ENCODE data around the gene LGALS7. TPM values are rescaled to one million over a fixed set of nuclear protein-coding genes. Genes with fewer than 3 reads are reported as not detected.

Gene LGALS7
- total RNA-seq, 1 experiment from 2014 or later: not detected

DNA sequence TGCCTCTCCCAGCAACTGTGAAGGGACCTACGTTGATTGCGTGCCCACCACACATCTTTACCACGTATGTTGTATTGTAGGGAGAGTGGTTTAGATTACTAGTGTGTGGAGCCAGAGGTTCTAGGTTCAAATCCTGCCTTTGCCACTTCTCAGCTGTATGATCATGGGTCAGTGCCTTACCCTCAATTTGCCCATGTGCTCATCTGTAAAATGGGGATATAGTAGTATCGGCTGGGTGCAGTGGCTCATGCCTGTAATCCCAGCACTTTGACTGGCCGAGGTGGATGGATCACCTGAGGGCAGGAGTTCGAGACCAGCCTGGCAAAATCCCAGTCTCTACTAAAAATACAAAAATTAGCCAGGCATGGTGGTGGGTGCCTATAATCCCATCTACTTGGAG is 40.0 kb upstream of the LGALS7 start:
- Histone ChIP-seq H3K4me3 (ENCODE audit: low read depth in 2 of 2, low read length in 2 of 2) (no peak overlapping the region), H3K36me3 (ENCODE audit: control insufficient read depth, insufficient read depth, low read length) (peaks cover 8% of the 10 kb centered on the region; the same call in 1 of the 2 replicates), H3K9me3 (ENCODE audit: control insufficient read depth, insufficient read depth, low read depth, low read length) (no peaks in the 10 kb centered on the region), H3K27me3 (ENCODE audit: control insufficient read depth, insufficient read depth, low read length) (no peaks in the 10 kb centered on the region), H3K27ac (ENCODE audit: low read length) (no peak overlapping the region), H3K4me1 (ENCODE audit: control insufficient read depth, insufficient read depth, low read length) (peaks cover 4% of the 10 kb centered on the region; the same call in 1 of the 2 replicates)
- BruUV-seq (replicated peaks): no TSS peak
- ATAC-seq (peak; percentile 1; the same call in 1 of the 2 replicates), DNase-seq (ENCODE audit: low read depth, low spot score) (no peak)
- POLR2A ChIA-PET: interaction anchor here (1.4 kb wide), 1 partner anchor 17 kb away, joined by 3 read pairs; no protein-coding TSS in a partner anchor
- TF ChIP-seq, protein P1, sequence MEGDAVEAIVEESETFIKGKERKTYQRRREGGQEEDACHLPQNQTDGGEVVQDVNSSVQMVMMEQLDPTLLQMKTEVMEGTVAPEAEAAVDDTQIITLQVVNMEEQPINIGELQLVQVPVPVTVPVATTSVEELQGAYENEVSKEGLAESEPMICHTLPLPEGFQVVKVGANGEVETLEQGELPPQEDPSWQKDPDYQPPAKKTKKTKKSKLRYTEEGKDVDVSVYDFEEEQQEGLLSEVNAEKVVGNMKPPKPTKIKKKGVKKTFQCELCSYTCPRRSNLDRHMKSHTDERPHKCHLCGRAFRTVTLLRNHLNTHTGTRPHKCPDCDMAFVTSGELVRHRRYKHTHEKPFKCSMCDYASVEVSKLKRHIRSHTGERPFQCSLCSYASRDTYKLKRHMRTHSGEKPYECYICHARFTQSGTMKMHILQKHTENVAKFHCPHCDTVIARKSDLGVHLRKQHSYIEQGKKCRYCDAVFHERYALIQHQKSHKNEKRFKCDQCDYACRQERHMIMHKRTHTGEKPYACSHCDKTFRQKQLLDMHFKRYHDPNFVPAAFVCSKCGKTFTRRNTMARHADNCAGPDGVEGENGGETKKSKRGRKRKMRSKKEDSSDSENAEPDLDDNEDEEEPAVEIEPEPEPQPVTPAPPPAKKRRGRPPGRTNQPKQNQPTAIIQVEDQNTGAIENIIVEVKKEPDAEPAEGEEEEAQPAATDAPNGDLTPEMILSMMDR (IDR thresholded peaks at IDR 0.05): no peak
- no peak for TF ChIP-seq POLR2AphosphoS5 (IDR thresholded peaks at IDR 0.05; ENCODE audit: low read depth, low read length)
- TF ChIP-seq TCF7L2 (IDR thresholded peaks at IDR 0.05; ENCODE audit: low read depth, low read length): no peak
- TF ChIP-seq, protein P2, sequence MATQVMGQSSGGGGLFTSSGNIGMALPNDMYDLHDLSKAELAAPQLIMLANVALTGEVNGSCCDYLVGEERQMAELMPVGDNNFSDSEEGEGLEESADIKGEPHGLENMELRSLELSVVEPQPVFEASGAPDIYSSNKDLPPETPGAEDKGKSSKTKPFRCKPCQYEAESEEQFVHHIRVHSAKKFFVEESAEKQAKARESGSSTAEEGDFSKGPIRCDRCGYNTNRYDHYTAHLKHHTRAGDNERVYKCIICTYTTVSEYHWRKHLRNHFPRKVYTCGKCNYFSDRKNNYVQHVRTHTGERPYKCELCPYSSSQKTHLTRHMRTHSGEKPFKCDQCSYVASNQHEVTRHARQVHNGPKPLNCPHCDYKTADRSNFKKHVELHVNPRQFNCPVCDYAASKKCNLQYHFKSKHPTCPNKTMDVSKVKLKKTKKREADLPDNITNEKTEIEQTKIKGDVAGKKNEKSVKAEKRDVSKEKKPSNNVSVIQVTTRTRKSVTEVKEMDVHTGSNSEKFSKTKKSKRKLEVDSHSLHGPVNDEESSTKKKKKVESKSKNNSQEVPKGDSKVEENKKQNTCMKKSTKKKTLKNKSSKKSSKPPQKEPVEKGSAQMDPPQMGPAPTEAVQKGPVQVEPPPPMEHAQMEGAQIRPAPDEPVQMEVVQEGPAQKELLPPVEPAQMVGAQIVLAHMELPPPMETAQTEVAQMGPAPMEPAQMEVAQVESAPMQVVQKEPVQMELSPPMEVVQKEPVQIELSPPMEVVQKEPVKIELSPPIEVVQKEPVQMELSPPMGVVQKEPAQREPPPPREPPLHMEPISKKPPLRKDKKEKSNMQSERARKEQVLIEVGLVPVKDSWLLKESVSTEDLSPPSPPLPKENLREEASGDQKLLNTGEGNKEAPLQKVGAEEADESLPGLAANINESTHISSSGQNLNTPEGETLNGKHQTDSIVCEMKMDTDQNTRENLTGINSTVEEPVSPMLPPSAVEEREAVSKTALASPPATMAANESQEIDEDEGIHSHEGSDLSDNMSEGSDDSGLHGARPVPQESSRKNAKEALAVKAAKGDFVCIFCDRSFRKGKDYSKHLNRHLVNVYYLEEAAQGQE (IDR thresholded peaks at IDR 0.05; ENCODE audit: insufficient read depth in 1 of 2, low read depth in 2 of 2, low read length in 1 of 2): no peak
- no peak for TF ChIP-seq SIN3A (IDR thresholded peaks at IDR 0.05; ENCODE audit: borderline replicate concordance, insufficient read depth, low read depth, low read length)
- intact Hi-C loops (cut with micrococcal nuclease; ENCODE audit: unreplicated experiment) (no loop called here), in situ Hi-C loops (cut with HindIII; ENCODE audit: low pct_unique_long_range_greater_than_20kb, low sequenced_read_pairs) (no loop called here)
- CTCF ChIA-PET: interaction anchor here (0.7 kb wide), 1 partner anchor 11 kb away, joined by 4 read pairs; no protein-coding TSS in a partner anchor

DNA sequence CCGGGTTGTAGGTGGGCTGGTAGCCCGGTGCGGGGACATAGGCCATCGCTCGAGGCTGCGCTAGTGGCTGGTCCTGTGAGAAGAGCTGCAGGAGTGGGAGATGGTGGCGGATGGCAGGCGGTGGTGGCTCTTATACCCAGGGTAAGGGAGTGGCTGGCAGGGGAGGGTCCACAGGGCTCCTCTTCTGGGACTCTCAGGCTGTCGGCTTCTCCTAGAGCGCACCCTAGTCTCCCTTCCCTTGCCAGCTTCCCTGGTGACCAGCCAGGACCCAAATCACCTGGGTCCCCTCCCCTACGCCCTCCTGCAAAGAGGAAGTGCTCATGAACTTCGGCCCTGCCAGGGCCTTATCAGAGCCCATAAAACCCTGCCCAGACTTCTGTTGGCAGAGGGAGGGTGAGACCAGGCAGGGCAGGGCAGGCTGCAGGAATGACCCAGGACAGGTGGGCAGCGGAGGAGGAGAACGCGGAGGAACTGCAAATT is 39.6 kb upstream of the LGALS7 start, which contains the start of gene LGALS4:
LGALS4 (minus strand) TSS at position 105 of the 480 bp plus-strand sequence; CDS start at position 46, 59 bp downstream.
- in situ Hi-C loops (cut with HindIII; ENCODE audit: low pct_unique_long_range_greater_than_20kb, low sequenced_read_pairs) (no loop called here), intact Hi-C loops (cut with micrococcal nuclease; ENCODE audit: unreplicated experiment) (no loop called here)
- no TSS peak for BruUV-seq (replicated peaks)
- no peaks in the 10 kb centered on the region for H3K27me3 ChIP-seq (ENCODE audit: control insufficient read depth, insufficient read depth, low read length)
- TF ChIP-seq SIN3A (IDR thresholded peaks at IDR 0.05; ENCODE audit: borderline replicate concordance, insufficient read depth, low read depth, low read length) (no peak), TCF7L2 (IDR thresholded peaks at IDR 0.05; ENCODE audit: low read depth, low read length) (no peak)
- TF ChIP-seq, protein P1 (IDR thresholded peaks at IDR 0.05): no peak
- peaks cover 4% of the 10 kb centered on the region; the same call in 1 of the 2 replicates for H3K4me1 ChIP-seq (ENCODE audit: control insufficient read depth, insufficient read depth, low read length)
- CTCF ChIA-PET: interaction anchor here (0.7 kb wide), 1 partner anchor 10 kb away, joined by 4 read pairs; no protein-coding TSS in a partner anchor
- DNase-seq (ENCODE audit: low read depth, low spot score) (no peak), ATAC-seq (peak; percentile 43)
- no peaks in the 10 kb centered on the region for H3K9me3 ChIP-seq (ENCODE audit: control insufficient read depth, insufficient read depth, low read depth, low read length)
- POLR2A ChIA-PET: no interaction called here
- no peak within 1 kb of the TSS; the same call in 1 of the 2 replicates for H3K27ac ChIP-seq (ENCODE audit: low read length)
- H3K36me3 ChIP-seq (ENCODE audit: control insufficient read depth, insufficient read depth, low read length): peaks cover 8% of the 10 kb centered on the region; the same call in 1 of the 2 replicates
- H3K4me3 ChIP-seq (ENCODE audit: low read depth in 2 of 2, low read length in 2 of 2): no peak within 1 kb of the TSS
